T-helper 9 cell (primary cell): ENCODE data around the gene DENND1A.

Source experiments
- DNase-seq: peaks from one replicate; pipeline ENCODE4 v3.0.0-alpha.2; 2020

The DENND1A gene

DNA sequence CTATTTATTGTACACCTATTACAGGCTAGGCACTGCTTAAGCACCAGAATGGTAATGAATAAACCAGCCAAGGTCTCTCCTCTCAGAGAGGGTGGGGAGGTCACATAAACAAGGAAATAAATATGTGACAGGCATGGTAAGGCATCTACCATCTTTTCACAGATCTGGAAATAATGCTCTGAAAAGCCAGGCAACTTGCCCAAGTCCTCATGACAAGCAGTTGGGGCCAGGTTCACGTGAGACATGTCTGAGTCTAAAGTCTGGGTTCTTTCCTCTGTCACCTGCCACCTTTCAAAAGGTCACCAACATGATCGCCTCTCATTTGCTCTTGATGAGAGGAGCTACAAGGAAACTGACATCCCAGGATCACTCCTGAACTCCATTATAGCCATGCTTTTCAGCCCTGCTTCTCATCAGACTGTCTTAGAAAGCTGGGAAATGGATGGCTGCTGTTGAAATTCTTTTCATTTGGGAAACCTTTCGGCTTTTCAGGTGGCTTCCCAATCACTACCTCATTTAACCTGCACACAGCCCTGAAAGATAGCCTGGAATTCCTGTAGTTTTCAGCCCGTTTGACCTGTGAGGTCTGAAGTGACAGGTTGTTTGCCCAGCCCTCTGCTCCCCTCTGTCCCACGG is 450.8 kb downstream of the DENND1A start:
- no peak for DNase-seq

DNA sequence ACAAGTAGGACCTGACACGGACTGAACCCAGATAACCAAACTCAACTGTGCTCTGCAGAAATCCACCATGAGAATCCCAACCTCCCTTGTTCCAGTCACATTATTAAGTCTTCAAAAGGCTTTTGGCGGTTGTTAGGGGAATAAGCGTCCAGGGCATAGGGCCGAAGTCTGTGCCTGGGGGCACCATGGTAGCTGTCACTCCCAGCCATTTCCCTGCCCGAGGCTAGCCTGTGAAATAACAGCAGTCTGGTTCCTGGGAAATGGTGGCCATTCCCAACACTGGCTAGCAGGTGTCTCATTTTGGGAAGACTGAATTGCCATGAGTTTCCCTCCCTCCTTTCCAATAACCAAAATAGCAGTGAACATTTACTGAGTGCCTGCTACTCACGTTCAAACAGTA is 451.8 kb downstream of the DENND1A start:
- no peak for DNase-seq

DNA sequence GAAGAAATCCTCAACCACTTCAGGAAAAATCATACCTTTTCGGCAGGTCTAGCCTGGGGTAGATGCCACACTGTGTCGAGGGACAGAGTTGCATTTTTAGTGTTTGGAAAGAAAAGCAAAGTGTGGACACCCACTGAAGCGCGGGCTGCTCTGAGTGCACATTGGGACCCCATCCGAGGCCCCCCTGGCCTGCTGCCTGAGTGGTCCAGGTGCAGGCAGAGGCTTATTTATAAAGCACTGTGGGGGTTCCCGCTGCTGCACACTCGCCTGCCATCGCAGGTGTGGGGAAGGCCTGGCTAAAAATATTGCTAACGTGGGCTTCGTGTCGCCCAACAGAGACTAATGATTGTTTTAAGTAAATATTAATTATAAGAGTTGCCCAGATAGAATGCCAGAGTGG is 454.5 kb downstream of the DENND1A start:
- no peak for DNase-seq

DNA sequence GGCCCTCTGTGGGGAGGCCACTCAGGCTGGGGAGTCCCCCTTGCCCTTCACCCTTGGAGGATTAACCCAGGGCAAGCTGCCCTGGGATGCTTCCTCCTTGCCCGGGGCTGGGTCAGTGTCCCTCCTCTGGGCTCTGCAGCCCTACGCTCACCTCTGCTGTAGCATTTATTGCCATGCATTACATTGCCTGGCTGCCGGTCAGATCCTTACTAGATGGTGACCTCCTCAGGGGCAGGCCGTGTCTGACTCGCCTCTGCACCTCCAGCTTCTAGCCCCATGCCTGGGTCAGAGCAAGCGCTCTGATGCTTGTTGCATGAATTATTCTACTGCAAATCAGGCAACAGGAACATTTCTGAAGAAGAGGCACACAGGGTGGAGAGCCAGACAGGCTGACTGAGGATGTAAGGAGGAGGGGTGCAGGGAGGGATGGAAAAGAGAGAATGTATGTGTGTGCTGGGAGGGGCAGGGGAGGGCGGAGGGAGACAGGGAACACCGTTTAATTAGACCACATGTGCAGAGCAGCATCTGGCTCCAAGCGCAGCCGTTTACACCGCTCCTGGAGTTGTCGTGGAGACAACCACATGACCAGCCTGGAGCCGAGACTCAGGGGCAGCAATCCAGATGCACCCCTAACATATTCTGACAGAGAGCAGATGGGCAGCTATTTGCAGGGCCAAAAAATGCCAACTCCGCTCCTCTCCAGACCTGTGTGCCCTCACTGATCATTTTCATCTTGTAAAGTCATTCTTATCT is 456.9 kb downstream of the DENND1A start:
- no peak for DNase-seq

DNA sequence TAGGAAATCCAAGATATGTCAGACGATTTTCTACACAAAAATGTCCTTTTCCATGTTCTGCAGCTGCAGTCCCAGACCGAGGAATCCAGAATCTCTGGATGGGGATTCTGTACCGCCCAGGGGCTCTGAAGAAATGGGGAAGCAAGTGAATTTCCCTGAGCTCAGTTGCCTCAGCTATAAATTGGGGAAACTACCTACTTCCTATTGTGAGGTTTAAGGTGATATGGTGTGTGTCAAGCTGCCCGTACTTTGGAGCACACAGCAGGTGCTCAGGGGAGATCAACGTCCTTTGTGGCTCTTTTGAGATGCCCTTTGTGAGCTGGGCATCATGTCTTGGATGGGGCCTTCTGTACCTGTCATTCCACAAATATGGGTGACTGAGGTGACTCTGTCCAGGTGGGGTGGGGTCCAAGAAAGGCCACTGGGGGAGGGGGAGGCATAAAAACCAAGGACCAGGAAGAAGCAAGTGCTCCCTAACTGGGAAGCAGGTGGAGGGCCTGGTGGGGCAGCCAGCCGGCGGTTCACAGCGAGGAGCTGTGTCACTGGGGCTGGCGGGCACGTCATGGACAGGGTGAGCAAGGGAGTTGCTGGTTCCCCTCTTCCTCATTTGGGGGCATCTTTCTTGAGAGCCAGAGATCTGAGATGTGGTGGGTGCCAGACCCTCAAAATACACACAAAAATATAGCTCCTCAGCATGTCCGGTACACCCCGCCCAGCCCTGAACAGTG is 457.9 kb downstream of the DENND1A start:
- DNase-seq, result no peak

DNA sequence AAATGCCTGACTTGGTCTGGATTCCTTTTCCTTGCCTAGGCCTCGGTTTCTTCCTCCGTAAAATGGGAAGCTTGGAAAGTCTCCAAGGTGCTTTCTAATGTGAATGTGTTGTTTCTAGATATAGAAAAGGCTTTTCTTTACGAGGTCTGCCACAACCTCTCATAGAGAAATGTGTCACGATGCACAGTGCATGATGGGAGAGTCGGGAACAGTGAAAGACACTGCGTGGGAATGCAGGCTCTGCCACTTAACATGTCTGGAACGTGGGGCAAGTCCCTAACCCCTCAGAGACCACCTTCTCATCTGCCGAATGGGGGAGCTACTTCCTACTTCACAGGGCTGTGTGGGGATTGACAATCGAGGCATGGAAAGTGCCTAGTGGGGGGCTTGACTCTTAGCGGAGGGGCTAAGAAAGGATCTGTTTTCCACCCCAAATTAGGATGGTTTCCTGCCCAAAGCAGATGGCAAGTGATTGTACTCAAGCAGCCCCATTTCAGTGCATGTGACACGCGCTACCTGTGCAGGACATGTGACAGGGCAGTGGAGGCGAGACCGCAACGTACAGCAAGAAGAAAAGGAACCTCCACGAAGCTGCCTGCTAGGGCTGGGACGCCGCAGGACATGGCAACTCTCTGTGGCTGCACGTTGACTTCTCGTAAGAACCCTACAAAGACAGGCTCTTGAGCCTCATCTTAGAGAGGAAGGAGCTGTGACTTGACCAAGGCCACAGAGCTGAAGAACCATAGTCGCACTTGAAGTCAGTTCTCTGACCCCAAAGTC is 458.7 kb downstream of the DENND1A start:
- DNase-seq, result no peak

DNA sequence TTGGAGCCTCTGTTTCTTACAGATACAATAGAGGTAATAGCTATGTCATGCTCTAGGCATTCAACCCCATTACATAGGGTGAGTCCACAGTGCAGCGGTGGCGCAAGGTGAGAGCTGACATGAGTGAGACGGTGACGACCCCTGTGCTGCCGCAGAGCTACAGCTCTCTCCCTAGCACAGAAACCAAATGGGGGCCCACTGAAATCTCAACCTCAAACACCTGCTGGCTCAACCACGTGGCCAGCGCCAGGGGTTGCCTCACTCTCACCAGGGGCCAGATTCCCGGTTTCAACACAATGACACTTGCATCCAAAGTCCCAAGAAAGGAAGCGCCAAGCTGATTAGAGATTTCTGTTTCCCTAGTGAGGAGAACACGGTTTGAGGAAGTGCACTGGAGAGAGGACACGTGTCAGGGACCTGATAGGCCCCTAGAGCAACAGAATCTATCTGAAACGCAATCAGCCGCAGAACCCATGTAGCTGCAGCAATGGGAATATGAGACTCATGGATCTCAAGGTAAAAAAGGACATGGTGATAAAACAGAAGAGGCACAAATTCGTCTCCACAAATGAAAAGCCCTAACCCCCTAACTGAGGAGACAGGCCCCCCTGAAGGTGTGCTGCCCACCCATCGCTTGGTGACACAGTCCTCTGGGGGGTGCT is 459.7 kb downstream of the DENND1A start:
- DNase-seq, result no peak

DNA sequence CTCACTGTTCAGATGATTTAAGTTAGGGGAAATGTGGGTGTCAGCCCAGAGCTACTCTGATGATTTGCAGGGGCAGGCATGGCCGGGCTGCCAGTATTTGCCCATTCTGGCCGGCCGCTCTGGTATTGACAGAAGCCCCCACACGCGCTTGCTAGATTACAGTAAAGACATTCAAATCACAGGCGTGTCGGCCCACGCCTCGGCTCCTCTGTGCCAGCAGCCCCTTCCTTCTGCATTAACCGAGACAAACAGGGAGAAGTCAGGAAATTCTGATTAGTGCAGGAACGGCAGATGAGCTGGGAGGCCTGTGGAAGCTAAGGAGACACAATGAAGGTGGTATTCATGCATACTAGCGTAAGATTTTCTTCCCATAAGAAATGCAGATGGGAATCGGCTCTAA is 460.6 kb downstream of the DENND1A start:
- DNase-seq, result no peak

DNA sequence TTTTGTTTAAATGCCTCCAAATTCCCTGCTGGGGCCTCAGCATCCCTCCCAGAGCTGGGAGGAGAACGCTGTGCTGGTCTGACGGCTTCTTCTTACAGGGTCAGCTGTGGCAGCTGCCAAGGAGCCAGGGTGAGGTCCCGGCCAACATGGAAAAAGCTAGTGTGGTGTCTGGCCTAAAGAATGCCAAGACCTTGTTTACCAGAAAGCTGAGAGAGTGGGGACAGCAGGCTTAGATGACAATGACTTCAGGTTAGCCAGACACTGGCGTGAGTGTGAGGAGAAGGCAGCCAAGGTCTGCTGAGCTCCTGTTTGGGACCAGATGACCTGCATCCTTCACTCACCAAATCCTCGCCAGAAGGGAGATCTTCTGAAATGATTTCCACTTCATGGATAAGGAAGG is 461.4 kb downstream of the DENND1A start:
- DNase-seq, result no peak

DNA sequence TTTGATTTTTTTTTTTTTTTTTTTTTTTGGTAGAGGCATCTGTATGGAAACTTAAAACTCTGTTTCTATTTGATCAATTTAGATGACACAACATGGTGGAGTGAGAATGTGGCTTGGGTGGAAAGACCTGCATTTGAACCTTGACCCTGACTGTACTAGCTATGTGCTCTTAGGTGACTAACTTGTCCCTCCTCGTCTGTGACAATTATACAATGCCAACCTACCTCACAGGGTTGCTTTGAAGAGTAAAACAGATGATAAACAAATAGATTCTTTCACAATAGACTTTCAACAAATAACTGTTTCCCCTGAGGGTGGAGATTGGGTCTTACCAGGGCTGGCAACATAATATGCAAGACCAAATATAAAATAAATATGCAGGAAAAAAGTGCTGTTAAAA is 464.6 kb downstream of the DENND1A start:
- no peak for DNase-seq

DNA sequence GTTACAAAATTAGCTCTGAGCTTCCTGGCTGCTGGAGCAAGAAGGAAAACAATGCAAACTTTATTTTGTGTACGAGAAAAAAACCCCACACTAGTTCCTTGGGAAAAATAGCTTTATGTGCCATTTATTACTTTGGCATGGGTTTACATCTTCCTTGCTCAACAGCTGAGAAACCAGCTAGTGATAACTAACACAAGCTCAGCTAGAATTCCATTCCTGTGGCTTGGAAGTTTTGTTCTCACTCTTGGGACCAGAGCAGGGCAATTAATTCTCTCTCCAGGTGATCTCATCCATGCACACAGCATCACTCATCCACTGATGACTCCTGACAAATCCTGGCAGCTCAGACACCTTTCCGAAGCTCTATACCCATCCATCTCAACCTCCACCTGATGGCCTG is 469.8 kb downstream of the DENND1A start:
- DNase-seq, result no peak

DNA sequence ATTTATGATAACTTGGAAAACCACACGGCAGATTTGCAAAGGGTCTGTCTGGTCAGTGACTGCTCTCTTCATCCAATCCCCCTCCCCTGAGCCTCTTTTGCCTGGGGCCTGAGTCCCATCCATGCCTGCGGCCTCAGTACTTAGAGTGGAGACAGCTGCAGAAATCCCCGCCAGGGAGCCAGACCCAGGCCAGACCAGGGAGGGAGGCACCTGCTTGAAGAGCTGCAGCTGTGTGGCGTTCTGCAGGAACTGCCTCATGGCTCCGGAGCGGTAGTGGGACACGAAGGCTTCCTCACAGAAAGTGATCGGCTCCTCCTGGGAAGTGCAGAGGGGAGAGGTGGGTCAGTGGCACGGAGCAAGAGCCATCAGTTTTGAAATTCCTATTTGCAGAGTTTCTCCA is 472.3 kb downstream of the DENND1A start:
- no peak for DNase-seq

DNA sequence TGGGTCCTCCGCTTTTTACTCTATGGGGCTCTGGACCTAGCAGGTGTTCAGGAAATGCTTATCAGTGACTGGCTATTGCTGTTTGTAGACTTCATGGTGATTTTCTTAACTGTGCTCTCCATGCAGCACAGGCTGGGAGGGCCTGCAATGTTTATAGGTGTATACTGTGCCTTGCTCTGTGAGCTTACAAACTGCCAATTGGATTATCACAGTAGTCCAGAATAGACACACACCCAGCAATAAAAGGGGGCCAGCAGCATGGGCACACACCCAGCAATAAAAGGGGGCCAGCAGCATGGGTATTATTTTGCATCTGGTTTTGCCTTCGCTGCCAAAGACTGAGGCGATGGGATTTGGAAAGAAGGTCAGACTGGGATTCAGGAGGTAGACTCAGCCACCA is 473.9 kb downstream of the DENND1A start:
- DNase-seq, result no peak

DNA sequence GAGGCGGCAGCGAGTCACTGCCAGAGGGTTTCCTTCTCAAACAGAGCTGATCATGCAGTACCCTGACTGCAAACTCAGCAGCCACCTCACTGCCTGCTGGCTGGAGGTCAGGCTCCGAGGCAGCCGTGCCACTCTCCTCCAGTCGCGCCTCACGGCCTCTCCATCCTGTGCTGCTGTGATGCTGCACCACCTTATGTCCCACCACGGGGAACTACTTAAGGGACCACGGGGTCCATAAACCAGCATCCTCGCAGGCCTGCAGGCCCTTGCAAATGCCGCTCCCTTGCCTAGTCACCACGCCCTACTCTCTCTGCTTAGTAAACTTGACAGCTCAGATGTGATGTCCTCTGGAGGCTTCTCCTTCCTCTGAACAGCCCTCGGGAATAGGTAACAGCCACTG is 474.7 kb downstream of the DENND1A start:
- DNase-seq, result no peak

DNA sequence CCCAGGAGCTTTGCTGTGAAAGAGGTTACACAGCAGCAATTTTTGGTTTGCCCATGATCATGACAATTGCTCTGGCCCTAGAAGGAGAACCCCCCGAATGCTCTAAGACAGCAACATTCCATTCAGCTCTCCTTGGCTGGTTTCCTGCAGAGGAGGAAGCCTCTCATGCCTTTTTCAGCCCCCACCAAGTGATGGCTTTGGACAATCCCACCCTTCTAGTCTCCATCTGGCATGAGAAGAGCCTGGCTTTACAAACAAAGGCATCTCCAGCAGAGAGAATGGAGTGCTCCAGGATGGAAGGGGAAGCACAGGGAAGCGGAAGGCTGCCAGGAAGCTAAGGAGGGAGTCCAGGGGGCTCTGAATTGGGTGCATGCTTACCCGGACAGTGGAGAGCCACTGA is 475.6 kb downstream of the DENND1A start:
- no peak for DNase-seq

DNA sequence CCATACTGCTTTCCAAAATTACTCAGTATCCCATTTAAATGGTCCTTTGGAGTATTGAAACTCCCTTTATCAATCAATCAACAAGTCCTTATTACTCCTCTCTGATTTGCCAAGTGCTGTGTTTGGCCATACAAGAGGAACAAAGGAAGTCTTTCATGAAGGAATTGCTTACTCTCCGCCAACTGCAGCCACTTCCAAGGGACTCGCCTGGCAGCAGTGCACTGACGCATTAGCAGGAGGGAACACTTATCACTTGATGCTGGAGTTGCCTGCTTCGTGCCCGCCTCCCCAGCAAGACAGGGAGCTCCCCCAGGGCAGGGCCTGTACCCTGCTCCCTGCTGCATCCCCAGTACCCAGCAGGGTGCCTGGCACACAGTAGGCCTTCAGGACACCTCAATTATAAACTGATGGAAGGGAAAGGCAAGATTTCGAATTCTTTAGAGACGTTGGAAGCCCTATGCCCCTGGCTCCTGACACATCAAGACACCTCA is 476.1 kb downstream of the DENND1A start:
- no peak for DNase-seq

DNA sequence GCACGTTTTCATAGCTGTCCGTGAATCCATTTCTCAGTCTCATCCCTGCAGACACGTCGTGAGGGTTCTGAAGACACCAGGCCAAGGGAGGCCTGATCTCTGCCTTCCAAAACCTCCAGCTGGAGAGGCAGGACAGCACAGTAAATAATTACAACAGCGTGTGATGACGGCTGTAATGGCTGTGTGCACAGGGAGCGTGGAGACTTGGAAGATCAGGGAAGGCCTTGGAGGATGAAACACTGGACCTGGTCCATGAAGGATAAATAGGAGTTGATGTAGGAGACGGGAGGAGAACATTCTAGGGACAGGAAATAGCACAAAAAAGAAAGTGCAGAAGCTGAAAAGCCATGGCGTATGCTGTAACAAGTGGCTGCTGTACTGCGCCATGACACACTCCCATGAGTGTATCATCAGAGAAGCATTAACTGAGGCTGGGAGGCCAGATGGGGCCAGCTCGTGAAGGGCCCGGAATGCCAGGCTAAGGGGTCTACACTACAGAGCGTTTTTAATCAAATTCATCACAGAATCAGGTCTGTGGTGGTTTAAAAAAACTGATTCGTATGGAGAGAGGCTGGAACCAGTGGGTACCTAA is 476.8 kb downstream of the DENND1A start:
- no peak for DNase-seq

DNA sequence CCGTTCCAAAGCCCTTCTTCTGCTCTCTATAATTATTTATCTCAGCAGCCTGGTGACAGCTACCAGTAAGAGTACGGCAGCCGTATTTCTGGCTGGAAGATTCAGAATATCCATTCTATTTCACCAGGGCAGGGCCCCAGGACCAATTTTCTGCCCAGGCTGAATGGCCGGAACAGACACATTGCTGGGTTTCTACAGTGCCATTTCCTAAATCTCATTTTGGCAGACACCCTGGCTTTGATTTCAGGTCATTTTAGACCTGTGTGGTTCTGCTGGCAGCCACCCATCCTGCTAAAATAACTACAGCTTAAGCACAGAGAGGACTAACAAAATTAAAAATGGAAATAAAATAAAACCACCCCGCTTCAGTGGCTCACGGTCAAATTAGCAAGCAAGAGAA is 478.9 kb downstream of the DENND1A start:
- DNase-seq, result no peak

DNA sequence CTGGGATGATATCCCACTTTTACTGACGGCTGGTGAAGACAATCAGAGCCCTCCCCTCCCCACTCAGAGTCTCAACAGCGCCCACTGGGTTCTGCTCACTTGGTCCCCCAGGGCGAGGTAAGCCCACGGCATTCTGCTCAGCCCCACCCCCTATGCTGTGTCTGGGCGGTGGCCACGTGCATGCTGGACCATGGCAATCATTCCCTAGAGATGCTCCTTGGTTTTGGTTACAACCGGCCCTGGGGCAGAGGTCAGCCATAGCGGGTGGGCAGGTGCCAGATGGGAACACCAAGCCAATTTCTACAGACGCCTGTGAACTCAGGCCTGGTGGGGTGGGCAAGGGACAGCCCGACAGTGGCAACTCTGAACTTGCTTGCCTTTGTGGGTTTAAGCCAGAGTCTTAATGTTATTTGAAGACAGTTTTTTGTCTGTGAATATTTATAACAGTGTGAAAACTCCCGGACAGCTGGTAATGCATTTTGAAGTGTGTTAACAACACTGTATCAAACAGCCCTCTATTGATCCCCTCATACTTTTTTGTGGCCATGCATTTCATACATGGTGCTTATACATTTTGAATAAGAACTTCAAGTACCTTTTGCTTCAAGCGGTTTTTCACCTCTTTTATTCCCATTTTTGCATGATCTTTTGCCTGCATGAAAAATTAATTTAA is 479.7 kb downstream of the DENND1A start:
- no peak for DNase-seq

DNA sequence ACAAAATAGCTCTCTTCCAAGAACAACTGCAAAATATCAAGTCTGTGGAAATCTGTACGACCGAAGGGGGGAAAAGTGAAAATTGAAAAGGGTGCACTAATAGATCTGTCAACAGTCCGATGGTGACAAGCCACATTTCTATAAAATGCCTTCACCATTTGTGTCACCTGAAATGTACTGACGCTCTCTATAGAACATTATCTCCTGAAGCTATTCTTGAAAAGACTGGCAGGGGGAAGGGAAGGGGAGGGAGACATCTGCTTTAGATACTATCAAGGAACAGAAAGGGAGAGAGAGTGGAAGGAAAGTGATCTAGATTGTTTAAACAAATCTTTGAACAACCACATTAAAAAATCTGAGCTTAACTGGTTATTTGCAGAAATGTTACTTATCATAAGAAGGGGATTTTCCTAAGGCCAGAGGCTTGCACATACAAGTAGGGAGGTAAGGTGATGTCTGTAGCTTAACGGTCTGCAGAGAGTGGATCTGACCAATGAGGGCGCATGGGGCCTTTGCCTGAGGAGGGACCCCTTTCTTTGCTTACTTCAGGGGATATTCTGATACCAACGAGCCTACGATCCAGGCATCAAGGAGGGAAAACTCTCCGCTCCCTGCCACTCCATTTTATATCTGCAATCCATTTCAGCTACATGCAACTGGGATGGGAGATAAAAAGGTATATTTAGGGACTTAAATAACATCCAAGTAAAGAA is 481.8 kb downstream of the DENND1A start:
- no peak for DNase-seq
